HG03520 (cell line): ENCODE results near the gene KCTD4.

Experiments
- ATAC-seq: cut with Tn5 transposase; IDR thresholded peaks from one replicate; pipeline ENCODE4 v1.9.1; 2021; ENCODE audit warnings: mild to moderate bottlenecking, moderate library complexity; ENCODE audit not compliant: unreplicated experiment

The KCTD4 gene

GRCh38 chr13:45179428-45179827 is 21.4 kb downstream of the KCTD4 start:
- no peak for ATAC-seq

GRCh38 chr13:45178349-45179162 is 22.3 kb downstream of the KCTD4 start:
- ATAC-seq, result no peak

GRCh38 chr13:45174478-45174877 is 26.4 kb downstream of the KCTD4 start:
- ATAC-seq, result no peak

GRCh38 chr13:45168555-45168930 is 32.3 kb downstream of the KCTD4 start:
- no peak for ATAC-seq

GRCh38 chr13:45167611-45168554 is 33.0 kb downstream of the KCTD4 start:
- ATAC-seq, result no peak

GRCh38 chr13:45166858-45167257 is 34.0 kb downstream of the KCTD4 start:
- no peak for ATAC-seq

GRCh38 chr13:45162821-45163220 is 38.0 kb downstream of the KCTD4 start:
- ATAC-seq, result no peak

GRCh38 chr13:45162194-45162593 is 38.7 kb downstream of the KCTD4 start:
- ATAC-seq, result no peak

GRCh38 chr13:45156565-45157361 is 44.1 kb downstream of the KCTD4 start:
- no peak for ATAC-seq

- no peak for ATAC-seq
These were observed 50.9 kb downstream of the KCTD4 start for GRCh38 chr13:45149964-45150363.

GRCh38 chr13:45143346-45143751 is 57.5 kb downstream of the KCTD4 start:
- ATAC-seq, result no peak
